Activated naive CD4-positive, alpha-beta T cell treated with anti-CD3 and anti-CD28 coated beads, Interleukin-2, amount 50 U/mL, for 16 hours (primary cell): Measurements from ENCODE around the gene REXO1.

ENCODE experiments used
- DNase-seq: peaks from one replicate; pipeline ENCODE4 v3.0.0-alpha.2; 2020

The REXO1 gene

GRCh38 chr19:1860821-1861598 is 12.7 kb upstream of the REXO1 start:
- no peak for DNase-seq

GRCh38 chr19:1860042-1860775 is 11.9 kb upstream of the REXO1 start:
- DNase-seq, result peak; percentile 53

- DNase-seq, result no peak
Observed at GRCh38 chr19:1859331-1859781, 11.1 kb upstream of the REXO1 start.

GRCh38 chr19:1858412-1859081 is 10.3 kb upstream of the REXO1 start:
- DNase-seq, result no peak

GRCh38 chr19:1857648-1858326 is 9.5 kb upstream of the REXO1 start:
- no peak for DNase-seq

GRCh38 chr19:1856698-1857603 is 8.7 kb upstream of the REXO1 start:
- peak; percentile 57 for DNase-seq

GRCh38 chr19:1856345-1856697 is 8.0 kb upstream of the REXO1 start:
- no peak for DNase-seq

GRCh38 chr19:1855828-1856255 is 7.6 kb upstream of the REXO1 start:
- DNase-seq, result peak; percentile 36

GRCh38 chr19:1855040-1855827 is 7.0 kb upstream of the REXO1 start:
- DNase-seq, result peak; percentile 61

- DNase-seq, result no peak
Observed at GRCh38 chr19:1854542-1855039, 6.3 kb upstream of the REXO1 start.

GRCh38 chr19:1854039-1854541 is 5.8 kb upstream of the REXO1 start:
- DNase-seq, result no peak

GRCh38 chr19:1853295-1854038 is 5.2 kb upstream of the REXO1 start:
- DNase-seq, result peak; percentile 82

- no peak for DNase-seq
Observed at GRCh38 chr19:1852581-1853128, 4.4 kb upstream of the REXO1 start.

GRCh38 chr19:1851654-1852580 is 3.6 kb upstream of the REXO1 start:
- peak; percentile 75 for DNase-seq

GRCh38 chr19:1850809-1851653 is 2.7 kb upstream of the REXO1 start:
- no peak for DNase-seq

- no peak for DNase-seq
Observed at GRCh38 chr19:1849886-1850398, 1.7 kb upstream of the REXO1 start.

- no peak for DNase-seq
Observed at GRCh38 chr19:1849132-1849474, 820 bp upstream of the REXO1 start.
